GM12891 (cell line): Measurements from ENCODE around the gene ACSF3.

Experiments used
- DNase-seq: peaks from one replicate; pipeline ENCODE4 v3.0.0; 2011; ENCODE audit warnings: low spot score; ENCODE audit not compliant: insufficient read length
- FAIRE-seq: peaks from 2 replicates; lab custom pipeline; 2011; peaks lifted over from hg19 to GRCh38; lab: Jason Lieb, UNC
- PAX5 ChIP-seq: IDR thresholded peaks from 2 replicates; pipeline ENCODE4 v1.6.1; 2011; ENCODE audit warnings: low read length, moderate library complexity, mild to moderate bottlenecking; ENCODE audit not compliant: insufficient read depth, severe bottlenecking
- POLR2A ChIP-seq: IDR thresholded peaks from 2 replicates; pipeline ENCODE4 v1.6.1; 2011; ENCODE audit warnings: low read depth, low read length, control low read depth
- POLR2AphosphoS5 ChIP-seq: IDR thresholded peaks from 2 replicates; pipeline ENCODE4 v1.6.1; 2011; ENCODE audit warnings: low read depth, low read length, control low read depth
- POU2F2 ChIP-seq: IDR thresholded peaks from 2 replicates; pipeline ENCODE4 v1.6.1; 2011; ENCODE audit warnings: low read depth, mild to moderate bottlenecking, control low read depth, low read length, moderate library complexity
- SPI1 ChIP-seq: IDR thresholded peaks from 2 replicates; pipeline ENCODE4 v1.6.1; 2011; ENCODE audit warnings: low read depth, low read length, control low read depth
- TAF1 ChIP-seq: IDR thresholded peaks from 2 replicates; pipeline ENCODE4 v1.6.1; 2011; ENCODE audit warnings: low read depth, low read length, control low read depth

ACSF3 gene

DNA sequence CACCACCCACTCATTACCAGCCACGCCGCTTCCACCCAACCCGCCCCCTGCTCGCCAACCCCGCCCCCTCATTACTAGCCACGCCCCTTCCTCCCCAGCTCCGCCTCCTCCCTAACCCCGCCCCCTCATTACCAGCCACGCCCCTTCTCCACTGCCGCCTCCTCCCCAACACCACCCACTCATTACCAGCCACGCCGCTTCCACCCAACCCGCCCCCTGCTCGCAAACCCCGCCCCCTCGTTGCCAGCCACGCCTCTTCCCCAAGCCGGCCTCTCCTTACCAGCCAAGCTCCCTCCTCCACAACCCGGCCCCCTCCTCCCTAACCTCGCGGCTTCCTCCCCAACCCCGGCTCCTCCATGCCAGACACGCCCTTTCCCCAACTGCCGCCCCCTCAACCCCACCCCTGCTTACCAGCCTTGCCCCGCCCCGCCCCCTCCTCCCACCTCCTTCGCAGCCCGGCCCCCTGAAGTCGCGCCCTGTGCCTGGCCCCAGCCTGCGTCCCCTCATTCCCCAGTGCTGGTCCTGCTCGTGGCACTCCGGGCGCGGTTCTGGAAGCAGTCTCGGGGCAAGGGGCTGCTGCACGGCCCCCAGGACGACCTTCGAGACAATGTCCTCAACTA is 99.4 kb downstream of the ACSF3 start:
- no peak for FAIRE-seq

DNA sequence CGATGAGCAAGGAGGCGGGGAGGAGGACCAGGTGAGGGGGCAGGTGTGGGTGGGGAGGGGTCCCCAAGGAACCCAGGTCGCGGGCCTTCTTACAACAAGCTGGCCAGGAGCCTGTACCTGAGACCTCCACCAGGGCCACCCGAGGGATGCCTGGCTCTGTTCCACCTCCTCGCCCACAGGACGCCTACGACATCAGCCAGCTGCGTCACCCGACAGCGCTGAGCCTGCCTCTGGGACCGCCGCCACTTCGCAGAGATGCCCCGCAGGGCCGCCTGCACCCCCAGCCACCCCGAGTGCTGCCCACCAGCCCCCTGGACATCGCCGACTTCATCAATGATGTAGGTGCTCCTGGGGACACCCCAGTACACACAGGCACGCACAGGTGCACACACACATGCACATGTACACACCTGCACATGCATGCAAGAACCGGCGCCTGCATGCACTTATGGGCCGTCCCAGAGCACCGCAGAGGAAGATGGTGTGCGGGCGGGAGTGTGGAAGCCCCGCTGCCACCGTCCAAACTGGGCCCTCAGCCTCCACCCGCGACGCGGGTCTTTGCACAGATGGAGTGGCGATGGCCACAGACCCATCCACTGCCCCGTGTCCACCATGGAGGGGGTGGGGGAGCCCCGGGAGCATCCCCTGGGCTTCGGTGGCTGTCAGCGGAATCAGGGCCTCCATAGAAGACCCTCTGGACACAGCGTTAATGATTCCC is 100.1 kb downstream of the ACSF3 start:
- TF ChIP-seq PAX5 (no peak), TAF1 (no peak), SPI1 (no peak), POLR2AphosphoS5 (no peak), POU2F2 (no peak), POLR2A (no peak)
- DNase-seq (no peak), FAIRE-seq (no peak)

More for the DNA sequence above, 99.4 kb downstream of the ACSF3 start:
- no peak for DNase-seq
- no peak for TF ChIP-seq POU2F2
- no peak for TF ChIP-seq SPI1
- no peak for TF ChIP-seq POLR2AphosphoS5

DNA sequence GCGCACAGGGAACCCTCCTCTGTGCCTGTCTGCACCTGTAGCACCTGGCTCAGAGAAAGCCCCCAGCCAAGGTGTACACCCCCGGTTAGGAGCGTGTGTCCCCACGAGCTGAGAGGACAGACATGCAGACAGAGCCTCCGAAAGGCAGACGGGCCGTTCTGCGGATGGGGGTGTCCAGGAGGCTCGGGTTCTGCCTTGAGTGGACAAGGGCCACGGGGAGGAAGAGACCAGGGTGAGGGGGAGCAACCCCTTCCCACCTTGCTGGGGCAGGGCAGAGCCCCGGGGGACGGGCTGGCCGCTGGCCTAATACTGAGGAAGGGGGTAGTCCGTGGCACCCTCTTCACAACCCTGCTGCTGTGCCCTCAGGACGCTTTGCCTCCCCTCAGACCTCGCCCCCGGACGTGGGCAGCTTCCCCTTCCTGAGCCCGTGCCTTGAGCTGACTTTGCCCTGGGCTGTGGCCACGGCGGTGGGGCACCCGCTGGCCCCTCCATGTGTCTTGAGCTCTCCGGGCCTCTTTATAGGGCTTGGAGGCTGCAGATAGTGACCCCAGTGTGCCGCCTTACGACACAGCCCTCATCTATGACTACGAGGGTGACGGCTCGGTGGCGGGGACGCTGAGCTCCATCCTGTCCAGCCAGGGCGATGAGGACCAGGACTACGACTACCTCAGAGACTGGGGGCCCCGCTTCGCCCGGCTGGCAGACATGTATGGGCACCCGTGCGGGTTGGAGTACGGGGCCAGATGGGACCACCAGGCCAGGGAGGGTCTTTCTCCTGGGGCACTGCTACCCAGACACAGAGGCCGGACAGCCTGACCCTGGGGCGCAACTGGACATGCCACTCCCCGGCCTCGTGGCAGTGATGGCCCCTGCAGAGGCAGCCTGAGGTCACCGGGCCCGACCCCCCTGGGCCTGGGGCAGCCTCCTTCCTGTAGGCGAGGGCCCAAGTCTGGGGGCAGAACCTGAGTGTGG is 101.0 kb downstream of the ACSF3 start:
- FAIRE-seq: no peak
- DNase-seq: no peak
- TF ChIP-seq SPI1 (no peak), POU2F2 (no peak), TAF1 (no peak), POLR2A (no peak), PAX5 (no peak), POLR2AphosphoS5 (no peak)

DNA sequence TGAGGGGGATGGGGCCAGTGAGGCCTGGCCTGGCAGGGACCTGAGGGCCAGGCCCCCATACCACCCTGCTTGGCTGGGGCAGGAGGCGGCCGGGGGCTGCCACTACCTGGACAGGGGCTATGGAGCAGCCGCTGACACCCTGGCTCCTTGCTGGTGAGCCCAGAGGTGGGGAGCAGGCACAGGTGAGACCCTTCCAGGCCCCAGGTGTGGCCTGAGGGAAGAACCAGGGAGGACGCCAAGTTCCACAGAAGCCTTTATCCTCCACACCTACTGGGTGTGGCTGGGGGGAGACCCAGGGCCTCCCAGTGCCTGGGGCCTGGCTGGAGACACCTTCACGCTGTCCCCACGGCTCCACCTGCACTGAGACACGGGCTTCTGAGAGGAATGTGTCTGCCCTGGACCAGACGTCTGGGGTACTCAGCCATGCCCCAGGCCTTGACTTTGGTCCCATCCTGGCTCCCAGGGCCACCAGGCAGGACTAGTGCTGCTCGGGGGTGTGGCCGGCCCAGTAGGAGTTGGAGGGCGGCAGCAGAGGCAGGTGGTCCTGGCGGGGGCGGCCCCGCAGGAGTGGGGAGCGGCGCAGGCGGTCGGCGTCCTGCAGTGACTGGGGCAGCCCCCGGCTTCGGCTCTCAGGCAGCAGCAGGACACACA is 102.0 kb downstream of the ACSF3 start:
- TF ChIP-seq POLR2AphosphoS5: no peak
- no peak for FAIRE-seq
- no peak for DNase-seq

DNA sequence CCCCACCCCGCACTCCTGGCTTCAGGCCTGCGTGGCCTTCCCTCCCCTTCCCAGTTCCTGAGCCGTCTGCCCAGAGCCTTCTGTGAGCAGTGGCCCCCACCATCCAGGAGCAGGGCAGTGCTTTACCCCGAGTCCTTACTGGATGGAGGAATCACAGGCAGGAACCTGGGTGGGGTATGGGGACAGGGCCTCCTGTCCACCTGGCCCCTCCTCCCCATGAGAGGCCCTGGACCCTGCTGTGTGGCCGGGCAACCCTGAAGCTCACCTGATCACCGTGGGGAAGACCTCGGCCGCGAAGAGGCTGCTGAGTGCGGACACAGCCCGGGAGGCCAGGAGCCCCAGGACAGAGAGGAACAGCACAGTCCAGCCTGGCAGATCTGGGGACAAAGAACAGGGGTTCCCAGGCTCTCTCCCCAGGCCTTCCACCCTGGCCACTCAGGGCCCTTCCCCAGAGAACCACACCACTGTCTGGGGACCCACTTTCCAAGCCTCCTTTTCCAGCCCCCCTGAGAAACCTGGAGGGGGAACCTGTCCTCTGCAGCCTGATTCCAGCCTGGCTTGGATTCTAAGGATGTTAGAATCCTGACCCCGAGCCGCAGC is 103.5 kb downstream of the ACSF3 start:
- no peak for FAIRE-seq
- TF ChIP-seq TAF1: no peak
- no peak for TF ChIP-seq PAX5
- no peak for TF ChIP-seq POLR2AphosphoS5
- no peak for TF ChIP-seq POU2F2
- no peak for DNase-seq

DNA sequence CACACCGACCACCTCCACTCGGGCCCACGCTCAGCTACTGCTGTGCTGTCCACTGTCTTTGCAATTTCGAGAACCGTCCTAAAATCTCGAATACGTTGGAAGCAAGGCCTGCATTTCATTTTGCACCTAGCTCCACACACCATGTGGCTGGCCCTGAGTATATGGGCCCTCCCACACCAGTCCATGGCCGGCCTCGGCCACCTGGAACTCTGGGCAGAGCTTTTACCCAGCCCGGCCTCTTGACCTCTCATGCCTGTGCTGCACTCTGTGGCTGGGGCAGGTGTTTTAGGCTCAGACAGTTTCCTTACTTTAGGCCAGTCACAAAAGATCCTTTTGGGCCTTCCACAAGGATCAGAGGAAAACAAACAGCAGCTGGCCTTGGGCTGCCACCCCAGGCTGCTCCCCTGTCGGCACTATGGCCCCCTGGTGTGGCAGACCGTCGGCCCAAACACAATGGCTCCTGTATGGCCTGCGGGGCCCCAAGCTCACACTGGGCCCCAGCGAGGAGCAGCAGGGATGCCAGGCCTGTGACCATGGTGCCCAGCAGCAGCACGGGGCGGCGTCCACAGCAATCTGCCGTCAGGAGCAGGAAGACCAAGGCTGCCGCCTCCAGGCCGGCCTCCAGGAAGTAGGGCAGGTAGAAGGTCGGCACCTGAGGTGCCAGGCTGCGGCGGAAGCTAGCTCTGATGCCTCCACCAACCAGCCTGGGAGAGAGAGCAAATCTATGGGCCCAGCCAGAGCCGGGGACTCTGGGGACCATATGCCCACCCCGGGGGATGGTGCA is 104.2 kb downstream of the ACSF3 start:
- no peak for DNase-seq
- TF ChIP-seq POU2F2 (no peak), POLR2AphosphoS5 (no peak), TAF1 (no peak), POLR2A (no peak), PAX5 (no peak), SPI1 (no peak)
- FAIRE-seq: no peak

DNA sequence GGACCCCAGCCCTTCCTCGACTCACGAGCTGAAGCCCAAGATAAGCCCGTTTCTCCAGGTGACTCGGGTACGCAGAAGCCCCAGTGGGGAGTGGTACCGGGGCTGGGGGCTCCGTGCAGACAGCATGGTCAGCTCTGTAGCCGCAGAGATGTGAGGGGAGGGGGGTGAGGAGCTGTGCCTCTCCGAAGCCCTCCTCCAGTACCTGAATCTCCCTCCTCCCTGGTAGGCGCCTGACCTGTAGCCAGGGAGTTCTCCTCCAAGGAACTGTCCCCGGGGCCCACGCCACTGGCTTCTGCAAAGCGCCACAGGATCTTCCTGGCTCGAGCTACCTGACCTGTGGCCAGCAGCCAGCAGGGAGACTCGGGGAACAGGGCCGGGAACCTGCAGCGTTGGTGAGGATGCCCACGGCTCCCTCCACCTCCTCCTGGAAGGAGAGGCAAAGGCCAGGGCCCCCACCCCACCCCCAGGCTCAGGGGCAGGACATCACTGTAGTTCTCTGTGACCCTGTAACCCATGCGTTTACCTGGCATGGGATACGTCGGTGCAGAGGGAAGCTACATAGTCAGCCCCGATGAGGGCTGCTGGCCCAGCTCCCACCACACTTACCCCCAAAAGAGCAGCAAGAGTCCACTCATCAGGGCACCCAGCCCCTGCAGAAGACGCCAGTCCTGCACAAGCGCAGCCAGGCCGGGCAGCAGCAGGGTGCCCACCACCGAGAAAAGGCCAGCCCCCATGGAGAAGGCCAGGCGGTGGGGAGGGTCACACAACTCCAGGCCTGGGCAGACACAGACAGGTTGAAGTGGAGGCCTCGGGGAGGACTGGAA is 105.0 kb downstream of the ACSF3 start:
- TF ChIP-seq SPI1 (no peak), PAX5 (no peak), POLR2AphosphoS5 (no peak), TAF1 (no peak), POU2F2 (no peak), POLR2A (no peak)
- no peak for DNase-seq
- FAIRE-seq: no peak

DNA sequence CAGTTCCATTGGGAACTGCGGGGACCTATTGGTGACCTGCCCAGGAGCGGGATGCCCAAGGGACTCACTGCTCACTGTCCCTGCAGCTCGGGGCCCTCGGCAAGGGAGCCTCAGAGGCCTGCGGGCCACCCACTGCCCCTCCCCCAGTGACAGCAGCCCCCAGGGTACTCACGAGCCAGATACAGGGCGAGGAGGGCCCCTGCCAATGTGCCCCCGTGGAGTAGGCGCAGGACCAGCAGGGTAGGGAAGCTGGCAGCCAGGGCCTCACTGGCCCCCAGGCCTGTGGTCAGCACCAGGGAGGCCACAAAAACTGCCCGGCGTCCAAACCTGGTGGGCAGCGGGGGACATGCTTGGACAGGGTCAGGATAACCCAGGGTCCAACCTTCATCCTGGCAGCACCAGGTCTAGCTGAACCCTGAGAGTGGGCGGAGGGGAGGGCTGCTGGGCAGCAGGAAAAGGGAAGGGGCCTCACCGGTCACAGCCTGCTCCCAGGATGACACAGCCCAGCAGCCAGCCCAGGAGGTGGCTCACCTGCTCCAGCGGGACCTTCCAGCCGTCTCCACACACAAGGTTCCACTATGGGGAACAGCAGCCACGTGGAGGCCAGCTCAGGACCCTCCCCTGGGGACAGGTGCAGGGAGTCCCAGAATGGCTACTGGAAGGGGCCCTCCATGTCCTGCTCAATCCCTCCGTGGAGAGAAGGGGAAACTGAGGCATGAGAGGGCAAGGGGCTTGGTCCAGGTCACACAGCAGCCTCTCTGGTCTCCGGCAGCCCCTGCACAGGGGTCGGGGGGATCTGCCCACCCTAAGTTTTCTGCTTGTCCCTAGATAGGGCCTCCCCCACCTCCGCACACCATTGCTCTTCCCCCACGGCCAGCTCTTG is 105.8 kb downstream of the ACSF3 start:
- FAIRE-seq (no peak), DNase-seq (no peak)
- TF ChIP-seq SPI1 (no peak), TAF1 (no peak), PAX5 (no peak)
